Common myeloid progenitor, CD34-positive (primary cell): ENCODE results near the gene IL23R.

Experiments
- CTCF ChIA-PET: fragments of 350-600 bp; sonication (Branson Sonifier 250); formaldehyde crosslinking; loops from one replicate; lab custom pipeline; 2021; ENCODE audit warnings: antibody characterized with exemption; lab: Charles Lee
- POLR2A ChIA-PET: fragments of 350-600 bp; sonication (Branson Sonifier 250); formaldehyde crosslinking; loops from one replicate; lab custom pipeline; 2021; ENCODE audit warnings: antibody characterized with exemption; lab: Charles Lee
- DNase-seq, 3 donors: peaks; one replicate each; pipeline versions ENCODE4 v3.0.0 to v3.0.0-alpha.2; 2013
- H3K27ac ChIP-seq, 2 experiments: 1 replicate in 1 of 2; 2 replicates in 1 of 2; pipeline ENCODE4 v1.7.0; 2013; ENCODE audit warnings: inconsistent platforms in 2 of 2, low read length in 2 of 2, mild to moderate bottlenecking in 2 of 2, low read depth in 1 of 2, moderate library complexity in 1 of 2; ENCODE audit not compliant: severe bottlenecking in 2 of 2, insufficient read depth in 1 of 2, poor library complexity in 1 of 2
- H3K27me3 ChIP-seq, 5 experiments: replicated peaks in 2 of 5; 1 replicate in 3 of 5; 2 replicates in 2 of 5; pipeline versions ENCODE4 v1.6.1 to v1.7.0; 2013; ENCODE audit warnings: low read length in 4 of 5, mild to moderate bottlenecking in 2 of 5, moderate library complexity in 2 of 5, inconsistent platforms in 1 of 5; ENCODE audit not compliant: insufficient read depth in 5 of 5, control insufficient read depth in 4 of 5
- H3K36me3 ChIP-seq, 4 experiments: 1 replicate in 2 of 4; 2 replicates in 2 of 4; pipeline versions ENCODE4 v1.6.1 to v1.7.0; 2013; ENCODE audit warnings: low read length in 3 of 4, control low read depth in 1 of 4, mild to moderate bottlenecking in 1 of 4; ENCODE audit not compliant: control insufficient read depth in 4 of 4, insufficient read depth in 4 of 4
- H3K4me1 ChIP-seq, 4 experiments: 1 replicate in 3 of 4; 2 replicates in 1 of 4; pipeline versions ENCODE4 v1.6.1 to v1.7.1; 2013; ENCODE audit warnings: low read length in 3 of 4, mild to moderate bottlenecking in 3 of 4, control low read depth in 1 of 4, inconsistent platforms in 1 of 4, moderate library complexity in 1 of 4; ENCODE audit not compliant: control insufficient read depth in 4 of 4, insufficient read depth in 4 of 4; ENCODE audit errors: control extremely low read depth in 1 of 4
- H3K4me3 ChIP-seq, 7 experiments: 1 replicate in 4 of 7; 2 replicates in 3 of 7; pipeline versions ENCODE4 v1.5.1 to v1.7.0; 2013; ENCODE audit warnings: mild to moderate bottlenecking in 7 of 7, low read length in 6 of 7, moderate library complexity in 6 of 7, inconsistent platforms in 2 of 7, low read depth in 2 of 7, control low read depth in 1 of 7; ENCODE audit not compliant: insufficient read depth in 4 of 7, control insufficient read depth in 1 of 7; ENCODE audit errors: extremely low read depth in 1 of 7
- H3K9me3 ChIP-seq, 5 experiments: 1 replicate in 4 of 5; 2 replicates in 1 of 5; pipeline versions ENCODE4 v1.6.1 to v1.7.1; 2013; ENCODE audit warnings: low read length in 4 of 5, mild to moderate bottlenecking in 2 of 5, inconsistent platforms in 1 of 5, low read depth in 1 of 5, moderate library complexity in 1 of 5; ENCODE audit not compliant: control insufficient read depth in 4 of 5, insufficient read depth in 2 of 5; ENCODE audit errors: control extremely low read depth in 1 of 5
- WGBS: methylation state at CpG from one replicate; pipeline ENCODE4 v1.1.5; 2013; ENCODE audit not compliant: insufficient coverage; 5-methylcytosine and 5-hydroxymethylcytosine counted together

IL23R gene

GRCh38 chr1:67270541-67270940 lies 104.3 kb downstream of the IL23R start:
- no peak for DNase-seq
- ChIA-PET POLR2A (no interaction called here), CTCF (no interaction called here)
- peaks cover 2 to 12% (median 7%) of the 10 kb centered on the region in 4 experiments for H3K4me1 ChIP-seq
- peaks cover 0 to 19% (median 6%) of the 10 kb centered on the region in 5 experiments for H3K9me3 ChIP-seq
- no peak overlapping the region for H3K27ac ChIP-seq
- H3K36me3 ChIP-seq, result no peaks in the 10 kb centered on the region
- WGBS, result 100% methylated on average over 2 of the region's 3 CpGs
- no peak overlapping the region for H3K4me3 ChIP-seq
- no peaks in the 10 kb centered on the region for H3K27me3 ChIP-seq

- no peaks in the 10 kb centered on the region for H3K4me1 ChIP-seq
- WGBS, result 96% methylated on average over 3 of the region's 4 CpGs
- peaks cover 0 to 19% (median 6%) of the 10 kb centered on the region in 5 experiments for H3K9me3 ChIP-seq
- DNase-seq, result no peak
- no peak overlapping the region for H3K27ac ChIP-seq
- CTCF ChIA-PET, result interaction anchor here (1.0 to 1.8 kb wide), 2 partner anchors 7 to 136 kb away, joined by 3 to 4 read pairs; no protein-coding TSS in a partner anchor
- H3K4me3 ChIP-seq, result no peak overlapping the region
- no peaks in the 10 kb centered on the region for H3K27me3 ChIP-seq
- POLR2A ChIA-PET, result interaction anchor here (0.6 kb wide), 1 partner anchor 148 kb away, joined by 3 read pairs; no protein-coding TSS in a partner anchor
- no peaks in the 10 kb centered on the region for H3K36me3 ChIP-seq
Observed at GRCh38 chr1:67273591-67273990, 107.3 kb downstream of the IL23R start.

- POLR2A ChIA-PET, result no interaction called here
- DNase-seq, result no peak
- CTCF ChIA-PET, result interaction anchor here (1.0 to 1.8 kb wide), 2 partner anchors 9 to 137 kb away, joined by 3 to 4 read pairs; no protein-coding TSS in a partner anchor
- Histone ChIP-seq H3K9me3 (peaks cover 0 to 19% (median 6%) of the 10 kb centered on the region in 5 experiments), H3K36me3 (no peaks in the 10 kb centered on the region), H3K27ac (no peak overlapping the region), H3K4me3 (no peak overlapping the region), H3K4me1 (no peaks in the 10 kb centered on the region), H3K27me3 (no peaks in the 10 kb centered on the region)
- 90% methylated on average over 1 of the region's 5 CpGs for WGBS
Observed at GRCh38 chr1:67274623-67275325, 108.5 kb downstream of the IL23R start.

- no peak overlapping the region for H3K4me3 ChIP-seq
- no peaks in the 10 kb centered on the region for H3K27me3 ChIP-seq
- DNase-seq, result no peak
- ChIA-PET POLR2A (no interaction called here), CTCF (interaction anchor here (1.6 kb wide), 1 partner anchor 43 kb away, joined by 3 read pairs; no protein-coding TSS in a partner anchor)
- no peaks in the 10 kb centered on the region for H3K36me3 ChIP-seq
- H3K9me3 ChIP-seq, result no peaks in the 10 kb centered on the region
- WGBS, result 100% methylated on average over 3 of the region's 5 CpGs
- no peak overlapping the region for H3K27ac ChIP-seq
- no peaks in the 10 kb centered on the region for H3K4me1 ChIP-seq
Observed at GRCh38 chr1:67280696-67281095, 114.4 kb downstream of the IL23R start.

GRCh38 chr1:67281244-67281643 lies 115.0 kb downstream of the IL23R start:
- WGBS, result no CpG with 5 or more reads among the region's 3 CpGs
- DNase-seq, result no peak
- CTCF ChIA-PET, result interaction anchor here (1.6 kb wide), 1 partner anchor 44 kb away, joined by 3 read pairs; no protein-coding TSS in a partner anchor
- no peak overlapping the region for H3K27ac ChIP-seq
- POLR2A ChIA-PET, result no interaction called here
- no peaks in the 10 kb centered on the region for H3K4me1 ChIP-seq
- no peaks in the 10 kb centered on the region for H3K36me3 ChIP-seq
- no peaks in the 10 kb centered on the region for H3K9me3 ChIP-seq
- no peak overlapping the region for H3K4me3 ChIP-seq
- no peaks in the 10 kb centered on the region for H3K27me3 ChIP-seq

- Histone ChIP-seq H3K27ac (no peak overlapping the region), H3K9me3 (peaks cover 0 to 3% (median 0%) of the 10 kb centered on the region in 5 experiments), H3K27me3 (no peaks in the 10 kb centered on the region), H3K4me3 (no peak overlapping the region), H3K36me3 (no peaks in the 10 kb centered on the region), H3K4me1 (no peaks in the 10 kb centered on the region)
- DNase-seq, result peak in 2 of 3 donors; percentile 35 to 48
- 86% methylated on average over 5 of the region's 8 CpGs for WGBS
- ChIA-PET CTCF (interaction anchor here (1.1 to 1.9 kb wide), 2 partner anchors 9 to 10 kb away, joined by 4 to 6 read pairs; no protein-coding TSS in a partner anchor), POLR2A (no interaction called here)
Observed at GRCh38 chr1:67285780-67286488, 119.7 kb downstream of the IL23R start.
